Measurements from ENCODE around the gene EIF3B. TPM values are rescaled to one million over a fixed set of nuclear protein-coding genes. Genes with fewer than 3 reads are reported as not detected.

EIF3B gene
- total RNA-seq, 1 donor from 2014 or later = 89.5 TPM

- H3K9me3 ChIP-seq = no peaks in the 10 kb centered on the region
- no peak overlapping the region for H3K4me3 ChIP-seq
- H3K27ac ChIP-seq = no peak overlapping the region
- H3K27me3 ChIP-seq (ENCODE audit: low read depth) = no peaks in the 10 kb centered on the region
- ATAC-seq (no peak), DNase-seq (no peak)
- peaks cover 87% of the 10 kb centered on the region for H3K36me3 ChIP-seq
- no peak for TF ChIP-seq CTCF (IDR thresholded peaks at IDR 0.05)
- intact Hi-C loops (cut with DNase I) = no loop called here
- peaks cover 24% of the 10 kb centered on the region for H3K4me1 ChIP-seq
These were observed 7.9 kb downstream of the EIF3B start for GRCh38 chr7:2362385-2363088.

- no peak overlapping the region for H3K4me3 ChIP-seq
- TF ChIP-seq CTCF (IDR thresholded peaks at IDR 0.05) = no peak
- H3K27ac ChIP-seq = no peak overlapping the region
- no peaks in the 10 kb centered on the region for H3K9me3 ChIP-seq
- H3K36me3 ChIP-seq = peaks cover 100% of the 10 kb centered on the region
- no peak for DNase-seq
- ATAC-seq = peak in 1 of 2 donors; percentile 20
- no peaks in the 10 kb centered on the region for H3K4me1 ChIP-seq
- no peaks in the 10 kb centered on the region for H3K27me3 ChIP-seq (ENCODE audit: low read depth)
- intact Hi-C loops (cut with DNase I) = no loop called here
These were observed 14.5 kb downstream of the EIF3B start for GRCh38 chr7:2369139-2369538.

- H3K4me3 ChIP-seq = no peak overlapping the region
- H3K27me3 ChIP-seq (ENCODE audit: low read depth) = no peaks in the 10 kb centered on the region
- intact Hi-C loops (cut with DNase I) = no loop called here
- H3K36me3 ChIP-seq = peaks cover 100% of the 10 kb centered on the region
- DNase-seq (no peak), ATAC-seq (no peak)
- H3K27ac ChIP-seq = no peak overlapping the region
- H3K9me3 ChIP-seq = no peaks in the 10 kb centered on the region
- TF ChIP-seq CTCF (IDR thresholded peaks at IDR 0.05) = no peak
- no peaks in the 10 kb centered on the region for H3K4me1 ChIP-seq
These were observed 16.7 kb downstream of the EIF3B start for GRCh38 chr7:2371329-2371728.

GRCh38 chr7:2372724-2373123, 18.1 kb downstream of the EIF3B start:
- Histone ChIP-seq H3K9me3 (no peaks in the 10 kb centered on the region), H3K27ac (no peak overlapping the region), H3K27me3 (ENCODE audit: low read depth) (no peaks in the 10 kb centered on the region), H3K4me3 (no peak overlapping the region), H3K36me3 (peaks cover 96% of the 10 kb centered on the region), H3K4me1 (no peaks in the 10 kb centered on the region)
- intact Hi-C loops (cut with DNase I) = no loop called here
- DNase-seq (no peak), ATAC-seq (no peak)
- no peak for TF ChIP-seq CTCF (IDR thresholded peaks at IDR 0.05)

GRCh38 chr7:2373124-2373556, 18.5 kb downstream of the EIF3B start:
- H3K36me3 ChIP-seq = peaks cover 92% of the 10 kb centered on the region
- TF ChIP-seq CTCF (IDR thresholded peaks at IDR 0.05) = no peak
- no peak overlapping the region for H3K27ac ChIP-seq
- no peaks in the 10 kb centered on the region for H3K9me3 ChIP-seq
- no peak overlapping the region for H3K4me3 ChIP-seq
- intact Hi-C loops (cut with DNase I) = no loop called here
- ATAC-seq (peak; percentile 9 to 18), DNase-seq (no peak)
- H3K4me1 ChIP-seq = no peaks in the 10 kb centered on the region
- no peaks in the 10 kb centered on the region for H3K27me3 ChIP-seq (ENCODE audit: low read depth)
